ENCODE results near the gene TFAP2B. TPM values are rescaled to one million over a fixed set of nuclear protein-coding genes. Genes with fewer than 3 reads are reported as not detected.

TFAP2B gene
- total RNA-seq, 1 experiment from 2014 or later, result not detected

DNA sequence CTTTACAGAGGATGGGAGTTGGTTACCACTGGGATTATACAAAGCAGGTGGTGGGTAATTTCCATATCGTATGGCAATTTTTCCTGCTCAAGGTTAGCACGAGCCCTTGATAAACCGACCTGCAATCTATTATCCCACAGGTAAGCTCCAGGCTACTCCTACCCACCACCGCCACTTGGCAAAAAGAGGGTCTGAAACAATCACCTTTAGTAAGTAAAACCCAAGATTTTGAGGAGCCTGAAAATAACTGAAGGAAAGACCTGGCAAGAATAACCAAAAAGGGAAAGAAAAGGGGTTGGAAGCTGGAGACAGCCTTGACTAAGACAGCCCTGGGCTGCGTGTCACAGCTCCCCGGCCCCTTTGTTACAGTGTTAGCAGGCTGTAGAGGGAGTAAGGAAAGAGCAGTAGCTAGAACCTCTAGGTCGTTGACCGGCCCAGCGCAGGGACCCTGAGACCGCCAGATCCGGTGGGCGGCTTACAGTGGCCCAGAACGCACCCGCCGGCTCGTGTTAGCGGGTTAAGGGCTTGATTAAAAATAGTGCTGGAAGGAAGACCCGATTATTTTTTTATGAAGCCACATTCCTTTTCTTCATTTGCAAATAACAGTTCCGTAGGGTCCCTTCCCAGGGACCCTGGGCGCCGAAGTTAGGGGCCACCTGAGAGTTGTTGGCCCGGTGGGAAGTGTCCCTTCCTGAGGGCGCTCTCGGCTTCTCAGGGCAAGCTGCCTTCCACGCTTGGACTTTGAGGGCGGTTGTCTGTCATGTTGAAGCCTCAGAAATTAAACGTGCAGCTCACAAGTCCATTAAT lies 30.5 kb downstream of the TFAP2B start:
- DNase-seq (ENCODE audit: low read depth), result no peak

DNA sequence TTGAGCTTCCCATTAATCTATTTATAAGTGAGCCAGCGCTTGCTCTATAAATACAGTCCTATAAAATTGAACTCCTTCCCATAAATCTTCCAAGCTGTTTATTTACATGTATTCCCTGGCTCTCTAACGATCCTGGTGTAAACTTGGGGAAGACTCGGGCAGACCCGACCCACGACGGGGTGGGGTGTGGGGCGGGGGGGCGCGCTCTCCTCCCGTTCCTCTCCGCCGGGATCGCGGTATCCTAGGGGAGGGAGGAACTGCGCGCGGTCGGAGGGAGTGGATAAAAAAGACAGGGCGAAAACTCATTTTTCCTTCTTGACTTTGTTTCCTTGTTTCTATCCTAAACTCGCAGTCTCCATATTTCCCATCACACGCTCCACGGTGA lies 31.1 kb downstream of the TFAP2B start:
- DNase-seq (ENCODE audit: low read depth), result peak; percentile 23

DNA sequence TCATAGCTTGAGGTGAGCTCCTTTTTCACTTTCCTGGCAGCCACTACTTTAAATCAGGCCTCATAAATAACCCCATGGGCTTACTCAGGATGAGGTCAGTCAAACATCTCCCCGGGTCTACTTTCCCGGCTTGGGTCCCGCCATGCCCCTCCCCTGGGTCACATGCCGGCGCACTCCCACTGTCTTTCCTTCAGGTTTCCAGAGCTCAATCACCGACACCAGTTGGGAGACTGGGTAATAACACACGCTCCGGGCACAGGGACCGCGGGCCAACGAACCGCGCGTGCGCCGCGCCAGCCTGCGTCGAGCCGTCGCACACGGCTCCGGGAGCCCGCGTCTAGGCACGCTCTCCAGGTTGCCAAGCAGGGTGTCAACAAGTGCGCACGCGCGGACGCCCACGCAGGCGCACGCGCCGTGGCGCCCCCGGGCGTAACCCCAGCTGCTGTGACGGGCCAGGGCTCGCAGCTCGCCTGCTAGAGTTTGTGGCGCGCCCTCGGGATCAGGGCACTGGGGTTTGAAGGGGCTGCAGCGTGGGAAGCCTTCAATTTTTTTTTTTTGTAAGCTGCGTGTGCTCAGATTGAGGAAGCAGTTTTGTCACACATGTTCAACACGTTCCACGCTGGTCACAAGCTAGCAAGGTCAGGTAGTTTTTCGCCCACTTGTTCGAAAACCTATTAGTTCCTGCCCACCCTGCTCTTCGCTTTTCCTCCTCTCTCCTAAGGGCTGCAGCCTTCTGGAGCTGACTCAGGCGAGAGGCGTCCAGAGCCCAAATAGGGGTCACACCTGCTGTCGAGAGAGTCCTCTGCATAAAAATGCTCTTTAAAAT lies 31.8 kb downstream of the TFAP2B start:
- peak; percentile 91 for DNase-seq (ENCODE audit: low read depth)

DNA sequence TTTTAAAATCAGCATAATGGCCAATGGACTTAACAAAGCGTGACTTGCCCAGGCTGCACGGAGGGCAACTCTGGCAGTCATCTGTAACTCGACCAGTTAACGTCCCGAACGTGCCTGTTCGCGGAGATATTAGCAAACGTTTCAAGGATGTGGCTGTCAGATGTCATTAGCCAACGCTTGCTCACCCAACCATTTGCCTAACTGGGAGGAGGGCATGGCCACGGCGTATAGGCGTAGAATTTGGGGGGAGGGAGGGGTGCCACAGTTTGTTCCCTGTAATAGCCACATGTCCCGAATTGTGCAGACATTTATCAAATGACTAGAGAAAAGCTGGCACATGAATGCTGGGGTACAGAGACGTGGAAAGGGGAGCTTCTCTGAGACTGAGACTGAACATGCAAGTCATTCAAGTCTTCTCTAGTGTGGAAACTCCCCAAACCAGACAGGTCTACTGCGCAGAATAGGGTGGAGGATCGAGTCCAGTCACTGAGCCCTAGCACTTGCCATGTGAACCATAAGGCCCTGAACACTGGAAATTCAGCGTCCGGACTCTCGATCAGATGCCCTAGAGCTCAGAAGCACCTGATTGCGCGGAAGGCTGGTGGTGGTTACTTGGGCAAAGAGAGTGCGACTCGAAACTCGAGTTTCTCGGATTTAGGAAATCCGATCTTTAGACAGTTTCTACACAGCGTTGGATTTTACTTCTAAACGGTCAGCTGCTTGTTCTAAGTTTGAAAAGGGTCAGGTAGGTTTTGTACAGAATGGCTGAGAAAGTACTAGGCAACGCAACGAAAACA lies 32.6 kb downstream of the TFAP2B start:
- DNase-seq (ENCODE audit: low read depth), result no peak

DNA sequence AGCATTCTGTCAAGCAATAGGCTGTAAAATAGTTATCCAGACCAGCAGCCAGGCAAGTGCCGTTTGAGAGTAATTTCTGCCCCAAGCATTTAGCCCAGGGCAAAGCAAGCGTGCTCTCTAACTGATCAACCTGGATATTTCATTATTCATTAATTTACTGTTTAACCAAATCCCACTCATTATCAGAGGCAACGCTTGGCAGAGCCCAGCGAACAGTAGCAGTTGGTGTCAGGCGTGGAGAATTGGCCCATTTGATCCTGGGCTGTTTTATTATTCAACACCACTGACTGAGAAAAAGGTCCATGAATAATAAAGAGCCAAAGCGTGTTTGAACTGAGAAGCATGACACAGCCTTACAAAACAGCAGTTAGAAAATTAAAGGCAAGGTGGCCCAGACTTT lies 35.3 kb downstream of the TFAP2B start:
- DNase-seq (ENCODE audit: low read depth), result no peak

DNA sequence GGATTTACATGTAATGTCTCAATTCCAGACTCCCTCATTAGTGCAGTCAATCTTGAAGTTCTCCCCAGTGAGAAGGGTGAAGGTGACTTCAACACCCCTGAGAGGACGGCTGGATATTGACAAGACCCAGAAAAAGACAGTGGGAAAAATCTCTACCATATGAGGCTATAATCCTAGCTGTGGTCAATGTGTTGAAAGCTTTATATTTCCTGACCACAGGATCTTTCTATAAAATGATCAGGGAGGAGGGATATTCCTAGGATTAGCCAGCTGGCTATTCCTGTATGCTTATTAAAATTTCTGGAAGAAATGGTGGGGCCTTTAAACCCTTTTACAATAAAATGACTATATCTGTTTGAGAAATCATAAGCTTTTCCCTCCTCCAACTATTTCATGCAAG lies 43.0 kb downstream of the TFAP2B start:
- DNase-seq (ENCODE audit: low read depth), result no peak

DNA sequence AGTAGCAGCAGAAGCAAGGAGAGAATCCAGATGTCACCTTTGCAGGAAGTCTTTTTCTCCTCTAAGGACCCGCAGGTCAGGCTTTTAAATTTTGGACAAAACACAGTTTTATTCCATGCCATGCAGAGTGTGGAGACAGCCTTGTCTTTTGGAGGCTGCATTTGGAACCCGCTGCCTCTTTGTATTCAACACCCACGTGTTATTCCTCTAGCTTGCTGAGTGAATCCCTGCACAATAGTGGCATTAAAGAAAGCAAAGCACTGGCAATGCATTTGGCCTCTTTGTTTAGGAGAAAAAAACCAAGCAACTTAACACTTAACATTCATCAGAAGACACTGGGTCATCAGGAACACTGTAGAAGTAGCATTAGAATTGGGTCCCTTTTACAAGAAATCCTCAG lies 43.5 kb downstream of the TFAP2B start:
- no peak for DNase-seq (ENCODE audit: low read depth)

DNA sequence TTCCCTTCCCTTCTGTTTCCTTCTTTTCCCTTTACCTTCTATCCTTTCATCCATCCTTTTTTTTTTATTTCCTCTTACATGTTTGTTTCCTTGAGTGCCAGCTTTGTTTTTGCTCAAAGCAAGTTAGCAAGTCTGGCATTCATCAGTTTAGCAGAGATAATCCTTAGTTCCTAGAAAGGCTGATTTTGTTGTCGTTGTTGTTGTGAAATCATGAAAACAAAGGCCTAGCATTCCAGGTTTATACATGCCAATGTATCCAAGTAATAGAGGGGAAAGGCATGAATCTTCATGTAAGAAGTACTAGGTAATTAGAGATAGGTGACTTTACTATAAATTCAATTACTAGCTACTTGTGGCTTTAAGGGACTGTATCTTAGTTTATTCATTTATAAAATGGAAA lies 45.9 kb downstream of the TFAP2B start:
- DNase-seq (ENCODE audit: low read depth), result no peak

DNA sequence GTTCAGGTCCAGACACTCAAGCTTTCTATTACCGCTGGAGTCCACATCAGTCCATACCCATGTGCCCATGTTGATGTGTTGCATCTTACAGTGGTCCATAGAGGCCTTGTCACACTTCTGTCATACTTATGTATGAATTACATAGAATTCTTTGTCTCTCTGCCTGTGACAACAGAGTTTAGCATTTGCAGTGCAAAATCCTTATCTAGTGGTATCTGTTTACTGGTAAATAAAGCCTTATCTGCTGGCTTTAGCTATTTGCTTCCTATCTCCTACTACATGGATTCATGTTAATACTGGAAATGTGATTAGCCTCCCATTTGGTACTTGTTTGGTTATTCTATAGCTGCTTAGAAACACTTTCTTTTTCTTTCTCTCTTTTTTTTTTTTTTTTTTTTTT lies 49.8 kb downstream of the TFAP2B start:
- DNase-seq (ENCODE audit: low read depth), result no peak

DNA sequence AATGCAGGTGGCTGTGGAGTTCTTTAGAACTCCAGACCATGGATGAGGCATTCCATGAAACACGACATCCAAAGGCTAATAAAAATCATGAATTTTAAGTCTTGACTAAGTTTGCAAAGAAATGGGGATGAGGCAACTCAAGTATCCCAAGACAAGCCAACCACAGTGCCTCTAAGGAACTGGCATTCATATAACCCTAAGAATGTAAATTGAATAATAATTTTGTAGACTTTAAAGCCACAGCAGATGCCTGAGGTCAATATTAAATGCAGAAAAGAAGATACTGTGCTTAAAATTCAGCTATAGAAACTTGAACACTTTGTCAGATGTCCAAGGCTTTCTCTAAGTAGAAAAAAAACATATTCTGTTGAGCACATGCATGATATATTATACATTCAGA lies 54.5 kb downstream of the TFAP2B start:
- DNase-seq (ENCODE audit: low read depth), result no peak

DNA sequence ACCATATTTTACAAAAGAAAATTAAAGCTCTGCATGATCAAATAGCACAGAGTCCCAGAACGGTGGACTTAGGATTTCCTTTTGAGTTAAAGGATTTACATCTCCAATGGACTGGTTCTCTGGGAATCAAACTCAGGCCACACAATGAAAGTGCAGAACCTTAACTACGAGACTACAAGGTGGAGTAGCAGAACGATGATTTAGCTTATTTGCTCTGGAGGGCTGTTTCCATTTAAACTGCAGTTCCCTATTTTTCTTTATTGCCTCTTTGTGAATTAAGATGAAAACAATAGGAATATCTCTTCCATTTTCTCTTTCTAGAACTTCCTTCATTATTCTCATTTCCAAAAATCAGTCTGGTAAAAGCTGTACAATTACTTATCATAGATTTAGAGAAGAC lies 65.7 kb downstream of the TFAP2B start:
- no peak for DNase-seq (ENCODE audit: low read depth)

DNA sequence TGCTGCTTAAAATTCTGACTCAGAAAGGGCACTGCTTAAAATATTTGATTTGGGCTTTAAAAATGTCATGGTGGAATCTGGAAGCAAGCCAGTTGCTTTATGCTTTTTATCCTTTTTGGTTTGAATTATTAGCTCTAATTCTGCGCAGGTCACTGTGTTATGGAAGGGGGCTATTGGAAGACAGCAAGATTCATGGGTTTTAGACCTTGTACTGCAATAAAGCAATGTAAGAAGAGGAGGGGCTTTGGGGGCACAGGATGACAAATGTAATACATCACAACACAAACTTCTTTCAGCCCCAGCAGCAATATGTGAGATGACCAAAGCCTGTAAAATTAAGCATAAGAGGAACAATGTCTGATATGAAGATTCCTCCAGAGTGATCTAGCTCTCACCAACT lies 68.4 kb downstream of the TFAP2B start:
- DNase-seq (ENCODE audit: low read depth), result no peak

DNA sequence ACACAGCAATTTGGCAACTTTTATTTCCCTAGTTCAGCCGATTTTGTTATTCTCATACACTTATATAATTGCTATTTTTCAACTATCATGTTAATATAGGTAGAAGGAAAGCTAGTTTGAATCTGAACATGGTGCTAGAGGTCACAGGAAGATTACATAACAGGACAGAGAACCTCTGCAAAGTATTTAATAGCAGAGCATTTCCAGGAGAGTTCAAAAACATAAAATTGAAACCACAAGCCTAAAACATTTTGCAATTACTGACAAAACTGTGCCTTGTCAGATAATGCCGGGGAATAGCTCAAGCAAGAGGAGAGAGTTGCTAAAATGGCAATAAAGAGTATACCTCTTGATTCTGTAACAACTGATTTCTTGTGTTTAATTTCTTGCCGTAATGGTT lies 70.8 kb downstream of the TFAP2B start:
- DNase-seq (ENCODE audit: low read depth), result no peak

DNA sequence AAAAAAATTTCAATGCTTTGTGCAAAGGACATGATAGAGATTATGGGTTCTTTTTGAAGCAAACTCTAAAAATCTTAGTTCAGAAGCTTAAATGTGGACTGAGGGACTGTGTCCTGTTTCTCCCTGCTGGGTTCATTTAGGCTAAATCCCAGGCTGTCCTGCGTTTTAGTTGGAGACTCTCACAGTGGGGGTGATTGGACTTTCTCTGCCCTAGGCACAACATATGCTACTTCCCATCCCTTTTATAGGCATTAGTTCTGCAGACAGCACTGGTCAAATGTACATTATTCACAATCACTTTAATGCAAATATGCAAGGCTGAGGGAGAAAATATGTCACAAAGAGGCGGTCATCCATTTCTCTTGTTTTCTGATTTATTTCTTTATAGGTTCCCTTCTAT lies 71.3 kb downstream of the TFAP2B start:
- DNase-seq (ENCODE audit: low read depth), result no peak

DNA sequence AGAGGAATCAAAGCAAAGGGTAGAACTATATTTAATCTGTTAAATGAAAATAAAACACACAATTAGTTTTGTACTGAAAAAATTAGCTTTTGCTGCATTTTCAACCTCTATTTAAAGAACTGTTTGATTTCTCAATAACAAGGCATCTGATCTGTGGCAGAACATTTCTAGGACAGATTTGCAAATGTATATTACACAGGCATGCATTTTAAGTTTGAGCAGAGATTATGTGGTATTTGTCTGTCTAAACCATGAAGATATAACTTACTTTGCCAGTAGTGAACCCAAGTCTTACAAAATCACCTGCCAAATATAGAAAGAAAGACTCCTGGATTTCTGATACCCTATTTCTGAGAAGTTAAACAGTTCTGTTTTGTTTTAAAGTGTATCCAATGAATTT lies 71.9 kb downstream of the TFAP2B start:
- no peak for DNase-seq (ENCODE audit: low read depth)

DNA sequence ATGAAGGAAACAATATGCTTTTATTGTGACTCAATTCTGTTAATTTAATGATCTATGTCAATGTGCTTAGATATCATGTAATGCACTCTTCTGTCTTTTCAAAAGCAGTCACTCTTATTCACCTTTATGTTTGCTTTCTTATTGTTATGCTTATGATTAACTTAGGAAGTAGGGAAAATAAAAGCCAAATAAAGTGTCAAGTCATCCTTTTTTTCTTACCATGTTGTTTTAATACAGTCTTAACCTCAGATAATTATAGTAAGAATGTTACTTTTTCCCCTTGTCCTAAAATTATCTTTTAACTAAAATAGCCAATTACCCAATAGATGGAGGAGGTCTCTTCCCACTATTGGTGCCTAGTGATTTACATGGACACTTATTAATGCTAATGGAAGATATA lies 72.6 kb downstream of the TFAP2B start:
- no peak for DNase-seq (ENCODE audit: low read depth)

Other genes with a start within 250 kb of the TFAP2B start
- not detected in 2 replicates for gene TFAP2D, start 105.3 kb upstream of the TFAP2B start, total RNA-seq (2014; rRNA removed; shearing (Covaris generic))

Measured in Daoy (cell line).